GM12891 (cell line): Measurements from ENCODE around the gene TACR2.

Experiments
- DNase-seq: peaks from one replicate; pipeline ENCODE4 v3.0.0; 2011; ENCODE audit warnings: low spot score; ENCODE audit not compliant: insufficient read length
- FAIRE-seq: peaks from 2 replicates; lab custom pipeline; 2011; peaks lifted over from hg19 to GRCh38; lab: Jason Lieb, UNC
- PAX5 ChIP-seq: IDR thresholded peaks from 2 replicates; pipeline ENCODE4 v1.6.1; 2011; ENCODE audit warnings: low read length, moderate library complexity, mild to moderate bottlenecking; ENCODE audit not compliant: insufficient read depth, severe bottlenecking
- POLR2A ChIP-seq: IDR thresholded peaks from 2 replicates; pipeline ENCODE4 v1.6.1; 2011; ENCODE audit warnings: low read depth, low read length, control low read depth
- POLR2AphosphoS5 ChIP-seq: IDR thresholded peaks from 2 replicates; pipeline ENCODE4 v1.6.1; 2011; ENCODE audit warnings: low read depth, low read length, control low read depth
- POU2F2 ChIP-seq: IDR thresholded peaks from 2 replicates; pipeline ENCODE4 v1.6.1; 2011; ENCODE audit warnings: low read depth, mild to moderate bottlenecking, control low read depth, low read length, moderate library complexity
- SPI1 ChIP-seq: IDR thresholded peaks from 2 replicates; pipeline ENCODE4 v1.6.1; 2011; ENCODE audit warnings: low read depth, low read length, control low read depth
- TAF1 ChIP-seq: IDR thresholded peaks from 2 replicates; pipeline ENCODE4 v1.6.1; 2011; ENCODE audit warnings: low read depth, low read length, control low read depth

TACR2 gene

DNA sequence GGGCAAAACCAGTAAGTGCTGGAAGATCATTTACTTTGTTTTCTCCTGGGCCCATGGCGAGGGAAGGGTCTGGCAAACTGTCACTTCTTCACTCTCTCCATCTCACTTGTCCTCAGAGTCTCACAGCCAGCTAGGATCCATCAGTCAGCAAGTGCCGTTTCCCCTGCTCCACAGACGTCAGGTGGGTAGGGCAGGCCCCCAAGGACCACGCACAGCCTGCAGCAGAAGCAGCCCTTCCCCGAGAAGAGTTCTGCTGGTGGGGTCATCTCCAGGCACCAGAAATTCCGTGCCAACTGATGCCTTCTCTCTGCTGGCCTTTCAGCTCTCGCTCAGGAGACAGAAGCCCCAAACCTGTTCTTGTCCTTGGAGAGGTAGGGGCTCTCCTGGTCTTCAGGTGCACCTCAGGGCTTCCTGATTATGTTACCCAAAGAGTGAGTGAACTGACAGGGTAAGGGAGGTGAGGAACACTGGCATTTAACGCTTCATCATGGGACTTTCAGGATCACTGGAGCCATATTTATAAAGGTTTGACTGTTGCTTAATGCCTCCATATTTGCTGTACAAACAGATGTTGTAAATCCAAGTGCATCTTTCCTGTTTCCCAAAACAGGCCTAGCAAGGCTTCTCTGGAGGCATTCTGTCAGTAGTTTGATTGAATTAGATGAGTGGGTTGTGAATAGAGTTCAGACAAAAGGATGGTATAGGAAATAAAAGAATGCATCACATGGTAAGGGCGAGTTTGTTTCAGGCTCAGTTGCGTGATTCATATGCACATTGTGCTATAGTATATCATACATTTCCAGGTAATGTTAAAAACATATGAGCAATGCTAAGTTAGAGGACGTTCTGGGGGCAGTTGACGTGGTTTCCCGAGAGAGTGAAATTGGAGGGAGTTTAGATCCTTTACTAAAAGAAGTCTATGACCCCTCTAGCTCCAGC, 20.9 kb upstream of the TACR2 start:
- no peak for FAIRE-seq
- DNase-seq, result no peak
- TF ChIP-seq SPI1 (no peak), TAF1 (no peak), POLR2A (no peak), POU2F2 (no peak), POLR2AphosphoS5 (no peak), PAX5 (no peak)

DNA sequence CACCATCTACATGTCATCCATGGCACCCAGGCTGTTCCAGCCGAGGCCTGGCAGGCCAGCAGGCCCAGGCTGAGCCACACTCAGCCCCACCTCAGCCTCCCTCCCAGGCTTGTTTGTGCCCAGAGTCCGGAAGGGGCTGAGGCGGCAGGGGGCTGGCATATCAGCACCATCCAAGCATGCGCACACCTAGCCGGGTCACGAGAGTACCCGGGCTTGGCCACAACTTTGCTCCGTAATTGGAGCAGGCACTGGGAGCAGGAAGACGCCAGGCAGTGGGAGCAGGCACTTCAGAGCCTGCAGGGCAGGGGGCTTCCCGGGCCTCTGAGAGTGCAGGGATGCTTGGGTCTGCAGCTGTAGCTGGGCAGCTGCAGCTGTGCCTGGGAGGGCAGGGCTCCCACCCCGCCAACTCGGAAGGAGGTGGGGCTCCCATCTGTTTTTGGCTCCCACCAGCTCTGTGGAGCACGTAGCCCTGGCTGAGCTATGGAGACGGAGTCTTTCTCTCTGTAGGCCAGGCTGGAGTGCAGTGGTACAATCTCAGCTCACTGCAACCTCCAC, 19.3 kb upstream of the TACR2 start:
- no peak for FAIRE-seq
- TF ChIP-seq POLR2AphosphoS5 (no peak), TAF1 (no peak), PAX5 (no peak), POU2F2 (no peak)
- no peak for DNase-seq

- DNase-seq (no peak), FAIRE-seq (no peak)
- TF ChIP-seq POLR2A (no peak), PAX5 (no peak), TAF1 (no peak), POLR2AphosphoS5 (no peak), SPI1 (no peak), POU2F2 (no peak)
These were observed 18.2 kb upstream of the TACR2 start for GRCh38 chr10:69434926-69435325.

GRCh38 chr10:69434169-69434568, 17.5 kb upstream of the TACR2 start:
- FAIRE-seq (no peak), DNase-seq (no peak)
- TF ChIP-seq POLR2A (no peak), POLR2AphosphoS5 (no peak), TAF1 (no peak), SPI1 (no peak), POU2F2 (no peak), PAX5 (no peak)

DNA sequence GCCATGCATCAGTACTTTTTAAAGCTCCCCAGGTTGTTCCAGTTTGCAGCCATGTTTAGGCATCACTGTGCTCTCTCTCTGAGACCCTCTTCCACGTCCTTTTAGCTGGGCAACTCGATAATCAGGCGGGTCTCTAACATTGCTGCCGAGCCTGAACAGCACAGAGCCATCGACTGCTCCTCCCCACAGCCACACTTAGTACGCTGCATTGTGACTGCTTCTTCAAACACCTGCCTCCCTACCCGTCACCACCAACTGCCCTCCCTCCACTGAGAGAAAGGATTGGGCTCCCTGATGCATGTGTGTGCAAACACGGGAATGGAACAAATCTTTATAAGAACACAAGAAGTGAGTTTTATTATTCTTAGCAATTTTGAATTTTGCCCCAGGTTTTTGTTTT, 11.4 kb upstream of the TACR2 start:
- DNase-seq, result no peak
- FAIRE-seq, result no peak
- TF ChIP-seq POLR2AphosphoS5 (no peak), SPI1 (no peak), TAF1 (no peak), POU2F2 (no peak), POLR2A (no peak), PAX5 (no peak)

DNA sequence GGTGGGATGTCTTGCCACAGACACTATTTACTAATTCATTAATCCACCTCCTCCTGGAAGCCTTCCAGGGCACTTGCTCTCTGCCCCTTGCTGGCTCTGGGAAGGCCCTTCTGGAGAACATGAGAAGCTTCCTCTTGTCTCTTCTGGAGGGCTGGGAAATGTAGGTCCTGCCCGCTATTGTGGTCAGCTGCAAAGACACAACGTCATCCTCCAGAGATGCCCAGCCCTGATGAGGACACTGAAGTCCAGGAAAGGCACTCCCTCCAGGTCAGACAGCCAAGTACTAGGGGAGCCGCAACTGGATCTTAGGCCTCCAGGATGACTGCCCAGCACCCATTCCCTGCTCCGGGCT, 9.6 kb upstream of the TACR2 start:
- FAIRE-seq (no peak), DNase-seq (no peak)
- TF ChIP-seq POLR2AphosphoS5, result no peak

DNA sequence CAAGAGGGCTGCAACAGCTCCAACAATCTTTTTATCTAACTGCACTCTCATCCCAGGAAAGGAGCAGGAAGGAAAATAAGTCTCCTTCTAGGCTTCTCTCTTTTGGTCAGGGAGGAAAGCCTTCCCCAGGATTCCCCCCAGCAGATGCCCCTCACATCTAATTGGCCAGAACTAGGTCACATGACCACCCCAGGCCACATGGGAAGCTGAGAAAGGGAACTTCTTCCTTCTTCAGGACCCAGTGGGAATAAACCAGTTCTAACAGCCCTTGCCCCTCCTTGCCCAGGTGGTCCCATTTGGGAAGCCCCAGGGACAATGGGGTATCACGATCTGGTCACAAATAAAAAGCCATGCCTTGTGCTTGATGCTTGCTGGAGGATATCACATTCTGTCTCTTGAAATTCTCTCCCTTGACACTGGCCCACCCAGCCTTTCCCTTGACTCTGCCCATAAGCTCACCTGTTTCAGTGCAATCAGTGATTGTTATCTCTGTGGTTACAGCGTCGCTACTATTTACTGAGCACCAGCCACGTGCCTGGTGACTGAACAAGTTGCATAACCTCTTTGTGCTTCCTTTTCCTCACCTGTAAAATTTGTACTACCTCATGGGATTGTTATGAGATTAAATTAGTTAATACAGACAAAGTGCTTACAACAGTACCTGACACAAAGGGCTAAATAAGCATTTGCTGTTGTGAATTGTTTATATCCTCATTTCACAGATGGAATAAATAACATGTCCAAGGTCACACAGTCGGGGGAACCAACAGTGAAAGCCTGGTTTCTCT, 9.0 kb upstream of the TACR2 start:
- TF ChIP-seq SPI1 (no peak), PAX5 (no peak), POU2F2 (no peak), POLR2AphosphoS5 (no peak), TAF1 (no peak), POLR2A (no peak)
- DNase-seq (no peak), FAIRE-seq (no peak)

DNA sequence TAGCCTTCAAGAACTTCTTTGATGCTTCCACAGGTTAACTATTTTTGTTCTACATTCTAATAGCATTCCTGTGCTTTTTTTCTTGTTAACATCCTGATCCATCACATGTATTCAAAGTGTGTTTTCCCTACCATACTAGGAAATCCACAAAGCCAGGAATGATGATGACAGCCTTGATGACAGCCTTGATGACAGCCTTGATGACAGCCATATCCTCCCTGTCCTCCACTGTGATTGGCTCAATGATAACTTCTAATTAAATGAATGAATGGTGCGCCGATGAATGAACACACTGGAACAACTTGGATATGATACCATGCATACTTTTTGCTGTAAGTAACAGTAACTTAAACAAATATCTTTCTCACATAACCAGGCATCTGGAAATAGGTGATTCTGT, 8.3 kb upstream of the TACR2 start:
- DNase-seq, result no peak
- no peak for FAIRE-seq
- TF ChIP-seq PAX5 (no peak), SPI1 (no peak), POLR2AphosphoS5 (no peak), TAF1 (no peak), POU2F2 (no peak), POLR2A (no peak)

DNA sequence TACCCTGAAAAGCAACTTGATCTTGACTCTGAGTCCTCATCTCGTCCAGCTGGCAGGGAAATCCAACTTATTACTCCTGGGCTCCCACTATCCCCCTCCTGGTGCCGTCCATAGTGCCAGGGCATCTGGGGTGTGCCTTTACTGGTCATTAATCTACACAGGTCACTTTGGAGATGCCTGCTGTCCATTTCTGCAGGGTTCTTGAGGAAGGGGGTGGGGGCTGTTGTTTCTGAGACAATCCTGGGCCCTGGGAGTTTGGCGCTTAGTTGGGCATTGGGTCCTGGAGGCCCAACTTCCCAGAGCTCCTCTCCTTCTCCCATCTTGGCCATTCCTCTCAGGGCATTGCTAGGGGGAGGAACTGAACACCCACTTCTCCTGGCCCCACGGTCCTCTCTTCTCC, 6.0 kb upstream of the TACR2 start:
- DNase-seq, result no peak
- no peak for TF ChIP-seq POU2F2
- no peak for TF ChIP-seq PAX5
- no peak for TF ChIP-seq TAF1
- TF ChIP-seq POLR2A, result no peak
- no peak for TF ChIP-seq SPI1
- TF ChIP-seq POLR2AphosphoS5, result no peak
- FAIRE-seq, result no peak
